Caco-2 (cell line): ENCODE results near the gene KCNQ5. TPM values are rescaled to one million over a fixed set of nuclear protein-coding genes. Genes with fewer than 3 reads are reported as not detected.

Experiments used
- BruUV-seq: library from RNA; stranded (reverse); fragments of 400-500 nt; replicated peaks from 2 replicates; lab custom pipeline; 2021; lab: Mats Ljungman, UMichigan
- CTCF ChIA-PET: fragments of 300-600 bp; sonication (Branson Sonifier 250); formaldehyde crosslinking; loops from one replicate; lab custom pipeline; 2022; ENCODE audit warnings: antibody characterized with exemption; lab: Charles Lee
- POLR2A ChIA-PET: fragments of 300-600 bp; sonication (Branson Sonifier 250); formaldehyde crosslinking; loops from one replicate; lab custom pipeline; 2022; ENCODE audit warnings: antibody characterized with exemption; lab: Charles Lee
- DNase-seq, 2 experiments: peaks; one replicate each; pipeline versions ENCODE4 v3.0.0 to v3.0.0-alpha.2; 2020 to 2022
- H3K27me3 ChIP-seq: replicated peaks from 2 replicates; pipeline ENCODE4 v1.6.0; 2011; ENCODE audit warnings: low read length; ENCODE audit not compliant: control insufficient read depth, insufficient read depth
- H3K36me3 ChIP-seq: 2 replicates; pipeline ENCODE4 v1.5.1; 2011; ENCODE audit warnings: low read length; ENCODE audit not compliant: control insufficient read depth, insufficient read depth
- H3K4me1 ChIP-seq: fragments of 250-450 bp; sonication (Bioruptor Pico); 2 replicates; pipeline ENCODE4 v1.5.1; 2020; ENCODE audit warnings: mild to moderate bottlenecking
- H3K4me3 ChIP-seq: 2 replicates; pipeline ENCODE4 v1.5.1; 2011; ENCODE audit warnings: low read depth, mild to moderate bottlenecking, control low read depth, low read length
- H3K9me3 ChIP-seq: fragments of 250-450 bp; sonication (Bioruptor Pico); 2 replicates; pipeline ENCODE4 v1.5.1; 2020; ENCODE audit warnings: mild to moderate bottlenecking, moderate library complexity
- H3K27ac Mint-ChIP-seq: one replicate; pipeline ENCODE4 v1.8.0; 2022; ENCODE audit warnings: mixed read lengths; ENCODE audit not compliant: unreplicated experiment
- H3K27me3 Mint-ChIP-seq: one replicate; pipeline ENCODE4 v1.8.0; 2022; ENCODE audit warnings: mixed read lengths; ENCODE audit not compliant: insufficient read depth, unreplicated experiment
- H3K36me3 Mint-ChIP-seq: one replicate; pipeline ENCODE4 v1.8.0; 2022; ENCODE audit warnings: mild to moderate bottlenecking, mixed read lengths; ENCODE audit not compliant: insufficient read depth, unreplicated experiment
- H3K4me1 Mint-ChIP-seq: one replicate; pipeline ENCODE4 v1.8.0; 2022; ENCODE audit warnings: low read depth, mixed read lengths; ENCODE audit not compliant: unreplicated experiment
- H3K4me3 Mint-ChIP-seq: one replicate; pipeline ENCODE4 v1.8.0; 2022; ENCODE audit warnings: mild to moderate bottlenecking, moderate library complexity, mixed read lengths; ENCODE audit not compliant: unreplicated experiment
- H3K9me3 Mint-ChIP-seq: one replicate; pipeline ENCODE4 v1.8.0; 2022; ENCODE audit warnings: mixed read lengths; ENCODE audit not compliant: unreplicated experiment
- CTCF ChIP-seq, 2 experiments: fragments of 200-600 bp in 1 of 2; IDR thresholded peaks; 1 replicate in 1 of 2; 2 replicates in 1 of 2; pipeline versions ENCODE4 v1.5.1 to v1.8.0; 2011 to 2022; ENCODE audit warnings: antibody characterized with exemption in 1 of 2, control low read depth in 1 of 2, inconsistent platforms in 1 of 2, low read depth in 1 of 2, low read length in 1 of 2, mild to moderate bottlenecking in 1 of 2, moderate library complexity in 1 of 2; ENCODE audit not compliant: insufficient read depth in 1 of 2, severe bottlenecking in 1 of 2, unreplicated experiment in 1 of 2
- intact Hi-C: fragments of 100-400 bp; cut with micrococcal nuclease; formaldehyde crosslinking; loops from one replicate; pipeline ENCODE4 v1.10.0; 2022; ENCODE audit not compliant: unreplicated experiment
- total RNA-seq: library from RNA; stranded (reverse); gene quantifications from 2 replicates; pipeline ENCODE4 v1.2.3, GENCODE V29; 2022

KCNQ5 gene
- total RNA-seq, 1 experiment from 2014 or later: 0.20 TPM

- no peaks in the 10 kb centered on the region for H3K9me3 Mint-ChIP-seq
Measured at GRCh38 chr6:72689107-72689954, 67.5 kb downstream of the KCNQ5 start.

DNA sequence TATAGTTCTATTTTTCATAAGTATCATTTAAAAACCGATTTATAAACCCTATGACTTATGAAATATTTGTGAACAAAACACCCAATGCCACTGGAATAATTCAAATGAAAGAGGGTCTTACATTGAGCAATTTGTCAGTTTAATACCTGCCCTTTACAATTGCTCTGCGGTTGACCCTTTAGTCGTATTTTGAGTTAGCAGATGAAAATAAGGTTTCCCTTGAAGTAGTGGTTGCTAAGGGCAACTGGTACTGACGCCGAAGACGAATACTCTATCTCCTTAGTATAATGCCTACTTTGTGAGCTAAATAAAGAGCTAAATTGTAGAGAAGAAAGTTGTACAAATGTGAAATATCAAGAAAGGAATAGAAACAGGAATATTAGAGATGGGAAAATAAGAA lies 69.4 kb downstream of the KCNQ5 start:
- Histone ChIP-seq H3K27me3 (no peaks in the 10 kb centered on the region), H3K4me1 (no peaks in the 10 kb centered on the region), H3K36me3 (no peaks in the 10 kb centered on the region), H3K4me3 (no peak overlapping the region), H3K9me3 (no peaks in the 10 kb centered on the region)
- BruUV-seq: no TSS peak
- Mint-ChIP-seq H3K9me3 (no peaks in the 10 kb centered on the region), H3K27ac (no peak overlapping the region), H3K27me3 (peaks cover 2% of the 10 kb centered on the region), H3K36me3 (no peaks in the 10 kb centered on the region), H3K4me3 (no peak overlapping the region), H3K4me1 (no peaks in the 10 kb centered on the region)
- ChIA-PET CTCF (no interaction called here), POLR2A (no interaction called here)
- DNase-seq: no peak
- intact Hi-C loops: no loop called here
- no peak for TF ChIP-seq CTCF (IDR thresholded peaks at IDR 0.05; ENCODE audit: insufficient read depth in 1 of 2, low read depth in 1 of 2, low read length in 1 of 2, severe bottlenecking in 1 of 2, unreplicated experiment in 1 of 2)

More at GRCh38 chr6:72689107-72689954, 67.5 kb downstream of the KCNQ5 start:
- CTCF ChIA-PET: no interaction called here
- H3K36me3 ChIP-seq: no peaks in the 10 kb centered on the region
- Mint-ChIP-seq H3K36me3 (no peaks in the 10 kb centered on the region), H3K27ac (no peak overlapping the region), H3K27me3 (no peaks in the 10 kb centered on the region), H3K4me3 (no peak overlapping the region), H3K4me1 (no peaks in the 10 kb centered on the region)
- no peak for DNase-seq
- H3K9me3 ChIP-seq: no peaks in the 10 kb centered on the region
- intact Hi-C loops: no loop called here
- no peak overlapping the region for H3K4me3 ChIP-seq
- no peaks in the 10 kb centered on the region for H3K27me3 ChIP-seq
- no peaks in the 10 kb centered on the region for H3K4me1 ChIP-seq
- no peak for TF ChIP-seq CTCF (IDR thresholded peaks at IDR 0.05; ENCODE audit: insufficient read depth in 1 of 2, low read depth in 1 of 2, low read length in 1 of 2, severe bottlenecking in 1 of 2, unreplicated experiment in 1 of 2)
- BruUV-seq: no TSS peak
- POLR2A ChIA-PET: no interaction called here

DNA sequence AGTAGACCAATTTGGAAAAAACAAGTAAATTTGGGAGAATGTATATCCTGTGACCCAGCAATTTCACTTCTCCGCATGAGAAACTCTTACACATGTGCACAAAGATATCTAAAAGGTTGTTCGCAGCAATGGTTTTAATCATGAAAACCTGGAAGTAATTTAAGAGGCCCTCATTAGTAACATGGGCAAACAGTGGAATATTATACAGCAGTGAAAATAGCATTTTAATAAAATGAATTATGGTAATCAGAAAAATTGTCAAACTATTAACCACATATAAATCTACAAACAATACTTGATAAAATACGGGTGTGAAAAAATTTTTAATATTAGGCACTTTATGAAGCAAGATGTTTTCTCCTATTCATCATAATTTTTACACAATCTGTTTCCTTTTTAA lies 74.2 kb downstream of the KCNQ5 start:
- TF ChIP-seq CTCF (IDR thresholded peaks at IDR 0.05; ENCODE audit: insufficient read depth in 1 of 2, low read depth in 1 of 2, low read length in 1 of 2, severe bottlenecking in 1 of 2, unreplicated experiment in 1 of 2): no peak
- H3K9me3 Mint-ChIP-seq: no peaks in the 10 kb centered on the region

More for the DNA sequence above, 74.2 kb downstream of the KCNQ5 start:
- ChIA-PET CTCF (no interaction called here), POLR2A (no interaction called here)
- Histone ChIP-seq H3K4me1 (no peaks in the 10 kb centered on the region), H3K36me3 (no peaks in the 10 kb centered on the region), H3K4me3 (no peak overlapping the region), H3K9me3 (no peaks in the 10 kb centered on the region), H3K27me3 (no peaks in the 10 kb centered on the region)
- DNase-seq: no peak
- peaks cover 4% of the 10 kb centered on the region for H3K27me3 Mint-ChIP-seq
- BruUV-seq: no TSS peak
- no peak overlapping the region for H3K27ac Mint-ChIP-seq
- H3K4me1 Mint-ChIP-seq: no peaks in the 10 kb centered on the region
- no peaks in the 10 kb centered on the region for H3K36me3 Mint-ChIP-seq
- intact Hi-C loops: no loop called here
- no peak overlapping the region for H3K4me3 Mint-ChIP-seq
